Right lobe of liver (tissue), 4 donors: ENCODE measurements around the gene SPTB.

Source experiments
- CTCF ChIP-seq, 4 donors: fragments of 200-600 bp in 3 of 4; fragments of 450-650 bp in 1 of 4; IDR thresholded peaks; one replicate each; pipeline versions ENCODE4 v1.5.1 to v1.8.0; 2016 to 2022; ENCODE audit warnings: antibody characterized with exemption in 4 of 4, mild to moderate bottlenecking in 2 of 4
- POLR2A ChIP-seq: fragments of 450-650 bp; IDR thresholded peaks from one replicate; pipeline ENCODE4 v1.6.1; 2017; ENCODE audit warnings: antibody characterized with exemption, mild to moderate bottlenecking
- donor health status: DM: no; HTN: no; CAD: no.
- donor health status: DM: no; HTN: no; CAD: no.
- donor health status: DM: no; HTN: yes; CAD: no.

GRCh38 chr14:64714432-64715025 lies 165.2 kb downstream of the SPTB start:
- no peak for TF ChIP-seq POLR2A
- no peak for TF ChIP-seq CTCF (IDR thresholded peaks at IDR 0.05)
